Muscle layer of colon (tissue), 2 donors: ENCODE data around the gene FAM107A.

Experiments used
- H3K27ac ChIP-seq: one replicate; pipeline ENCODE4 v1.7.0; 2013; ENCODE audit warnings: low read depth, mild to moderate bottlenecking, low read length, moderate library complexity
- H3K27me3 ChIP-seq, 2 donors: one replicate each; pipeline ENCODE4 v1.7.0; 2013; ENCODE audit warnings: low read length in 2 of 2, mild to moderate bottlenecking in 2 of 2; ENCODE audit not compliant: insufficient read depth in 2 of 2, control insufficient read depth in 1 of 2
- H3K36me3 ChIP-seq: one replicate; pipeline ENCODE4 v1.7.0; 2013; ENCODE audit warnings: mild to moderate bottlenecking, low read length; ENCODE audit not compliant: insufficient read depth
- H3K4me1 ChIP-seq: one replicate; pipeline ENCODE4 v1.7.0; 2013; ENCODE audit warnings: mild to moderate bottlenecking, low read length; ENCODE audit not compliant: insufficient read depth
- H3K4me3 ChIP-seq, 2 donors: one replicate each; pipeline ENCODE4 v1.7.0; 2013; ENCODE audit warnings: low read length in 2 of 2, low read depth in 1 of 2, mild to moderate bottlenecking in 1 of 2, moderate library complexity in 1 of 2
- H3K9ac ChIP-seq: one replicate; pipeline ENCODE4 v1.7.0; 2013; ENCODE audit warnings: low read length
- H3K9me3 ChIP-seq: one replicate; pipeline ENCODE4 v1.7.0; 2013; ENCODE audit warnings: mild to moderate bottlenecking, low read length
- donor health status: abdominal sarcoma.
- donor health status: Adenocarcinoma of cecum.

The FAM107A gene

GRCh38 chr3:58520403-58521335 lies 56.5 kb downstream of the FAM107A start:
- peaks cover 73% of the 10 kb centered on the region for H3K36me3 ChIP-seq
- H3K9ac ChIP-seq, result no peak overlapping the region
- H3K4me3 ChIP-seq, result no peak overlapping the region
- no peak overlapping the region for H3K27ac ChIP-seq
- no peaks in the 10 kb centered on the region for H3K27me3 ChIP-seq
- no peaks in the 10 kb centered on the region for H3K9me3 ChIP-seq
- H3K4me1 ChIP-seq, result no peaks in the 10 kb centered on the region

DNA sequence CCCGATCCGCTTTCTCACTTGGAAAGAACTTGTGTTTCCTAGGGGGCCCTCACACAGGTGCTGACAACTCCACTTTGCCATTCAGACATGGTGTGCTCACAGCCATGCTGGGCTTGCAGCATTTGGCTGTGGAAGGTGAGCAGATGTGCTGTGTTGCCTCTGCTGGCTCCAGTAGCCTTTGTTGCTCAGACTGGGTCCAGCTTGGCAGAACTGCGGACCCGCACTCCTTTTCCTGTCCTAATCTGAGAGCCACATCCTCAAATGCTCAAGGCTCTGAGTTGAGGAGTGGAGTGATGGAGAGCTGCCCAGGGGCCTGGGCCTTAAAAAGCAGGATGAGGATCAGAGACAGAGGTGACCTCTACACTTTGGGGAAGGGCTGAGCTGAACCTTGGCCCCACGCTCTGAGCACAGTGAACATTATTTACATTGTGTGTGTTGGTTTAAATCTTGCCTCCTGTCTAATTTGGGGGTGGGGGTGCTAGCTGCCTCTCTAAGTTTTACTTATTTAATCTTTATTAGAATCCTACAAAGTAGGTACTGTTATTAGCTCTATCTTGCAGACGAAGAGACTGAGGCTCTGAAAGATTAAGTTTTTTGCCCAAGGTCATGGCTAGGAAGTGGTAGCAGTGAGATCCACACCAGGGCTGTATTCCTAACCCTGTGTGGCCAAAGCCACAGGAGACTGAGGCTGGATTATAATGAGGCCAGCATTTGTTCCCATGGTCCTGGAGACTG lies 57.4 kb downstream of the FAM107A start:
- no peaks in the 10 kb centered on the region for H3K27me3 ChIP-seq
- no peak overlapping the region for H3K9ac ChIP-seq
- H3K4me3 ChIP-seq, result no peak overlapping the region
- H3K9me3 ChIP-seq, result no peaks in the 10 kb centered on the region
- H3K4me1 ChIP-seq, result no peaks in the 10 kb centered on the region
- H3K27ac ChIP-seq, result no peak overlapping the region
- H3K36me3 ChIP-seq, result peaks cover 72% of the 10 kb centered on the region

- Histone ChIP-seq H3K4me3 (no peak overlapping the region), H3K9me3 (no peaks in the 10 kb centered on the region), H3K9ac (no peak overlapping the region), H3K4me1 (no peaks in the 10 kb centered on the region), H3K27ac (no peak overlapping the region), H3K27me3 (no peaks in the 10 kb centered on the region), H3K36me3 (peaks cover 74% of the 10 kb centered on the region)
Observed at GRCh38 chr3:58518291-58518789, 58.9 kb downstream of the FAM107A start.

DNA sequence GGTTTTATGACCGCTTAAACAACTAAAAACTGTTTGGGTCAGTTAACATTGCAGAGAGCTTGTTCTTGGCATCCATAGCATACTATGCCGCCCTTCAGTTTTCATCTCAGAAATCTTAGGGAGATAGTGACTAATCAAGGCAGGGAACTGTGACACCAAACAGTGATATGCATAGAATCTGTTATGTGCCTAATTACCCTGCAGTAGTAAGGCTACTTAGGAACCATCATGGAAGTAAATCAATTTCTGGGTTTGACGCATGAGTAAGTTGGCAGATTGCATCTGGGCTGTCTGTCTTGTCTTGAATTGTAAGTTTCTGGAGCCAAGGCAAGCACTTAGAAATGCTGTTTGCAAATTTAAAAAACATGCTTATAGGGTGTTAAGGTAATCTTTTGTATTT lies 62.8 kb downstream of the FAM107A start:
- Histone ChIP-seq H3K36me3 (peaks cover 61% of the 10 kb centered on the region), H3K27me3 (no peaks in the 10 kb centered on the region), H3K9ac (no peak overlapping the region), H3K4me1 (no peaks in the 10 kb centered on the region), H3K9me3 (no peaks in the 10 kb centered on the region), H3K4me3 (no peak overlapping the region), H3K27ac (no peak overlapping the region)
